ENCODE data around the gene ANKRD65.
"Not testable (repeated sequence)": the region's sequence is repeated elsewhere in the genome, so short reads cannot be mapped to it uniquely, and the experiment has no call there.

Gene ANKRD65

GRCh38 chr1:1370094-1370493 lies 51.0 kb downstream of the ANKRD65 start:
- not testable (repeated sequence) for DNase-seq (ENCODE audit: low read depth)

Data from fibroblast of gingiva (primary cell).